Measurements from ENCODE around the gene PIGBOS1.
A peak's percentile ranks its signal among the peaks of the same experiment; 100 is the strongest.
"Not testable (repeated sequence)": the region's sequence is repeated elsewhere in the genome, so short reads cannot be mapped to it uniquely, and the experiment has no call there.

PIGBOS1 gene

GRCh38 chr15:55327387-55327786 lies 8.5 kb upstream of the PIGBOS1 start:
- no peaks in the 10 kb centered on the region for H3K27me3 Mint-ChIP-seq
- H3K27ac Mint-ChIP-seq: no peak overlapping the region
- peaks cover 8% of the 10 kb centered on the region for H3K36me3 Mint-ChIP-seq
- peaks cover 9% of the 10 kb centered on the region for H3K4me1 Mint-ChIP-seq
- H3K9me3 Mint-ChIP-seq: no peaks in the 10 kb centered on the region
- H3K4me3 Mint-ChIP-seq: no peak overlapping the region

GRCh38 chr15:55322467-55322866 lies 3.5 kb upstream of the PIGBOS1 start:
- Mint-ChIP-seq H3K4me1 (peaks cover 40% of the 10 kb centered on the region), H3K4me3 (no peak overlapping the region), H3K27ac (no peak overlapping the region), H3K36me3 (peaks cover 12% of the 10 kb centered on the region), H3K27me3 (no peaks in the 10 kb centered on the region), H3K9me3 (no peaks in the 10 kb centered on the region)

- H3K27ac Mint-ChIP-seq: no peak overlapping the region
- H3K27me3 Mint-ChIP-seq: no peaks in the 10 kb centered on the region
- peaks cover 53% of the 10 kb centered on the region for H3K4me1 Mint-ChIP-seq
- no peak overlapping the region for H3K4me3 Mint-ChIP-seq
- H3K36me3 Mint-ChIP-seq: peaks cover 14% of the 10 kb centered on the region
- H3K9me3 Mint-ChIP-seq: no peaks in the 10 kb centered on the region
Observed at GRCh38 chr15:55320963-55321362, 2.0 kb upstream of the PIGBOS1 start.

- H3K9me3 Mint-ChIP-seq: no peaks in the 10 kb centered on the region
- no peaks in the 10 kb centered on the region for H3K27me3 Mint-ChIP-seq
- peaks cover 14% of the 10 kb centered on the region for H3K36me3 Mint-ChIP-seq
- peaks cover 61% of the 10 kb centered on the region for H3K4me1 Mint-ChIP-seq
- H3K27ac Mint-ChIP-seq: peak overlapping the region; percentile 59
- peak overlapping the region; percentile 81 for H3K4me3 Mint-ChIP-seq
Observed at GRCh38 chr15:55320238-55320550, 1.3 kb upstream of the PIGBOS1 start.

GRCh38 chr15:55319537-55320237 lies 764 bp upstream of the PIGBOS1 start:
- Mint-ChIP-seq H3K36me3 (peaks cover 16% of the 10 kb centered on the region), H3K27me3 (no peaks in the 10 kb centered on the region), H3K4me3 (peak overlapping the region; percentile 99), H3K4me1 (peaks cover 66% of the 10 kb centered on the region), H3K9me3 (no peaks in the 10 kb centered on the region), H3K27ac (peak overlapping the region; percentile 59)

GRCh38 chr15:55302801-55303200 lies 16.1 kb downstream of the PIGBOS1 start:
- not testable (repeated sequence) for H3K27me3 Mint-ChIP-seq, H3K4me3 Mint-ChIP-seq, H3K9me3 Mint-ChIP-seq, H3K27ac Mint-ChIP-seq, H3K4me1 Mint-ChIP-seq, H3K36me3 Mint-ChIP-seq

GRCh38 chr15:55297315-55297714 lies 21.6 kb downstream of the PIGBOS1 start:
- Mint-ChIP-seq H3K36me3 (no peaks in the 10 kb centered on the region), H3K4me3 (no peak overlapping the region), H3K9me3 (no peaks in the 10 kb centered on the region), H3K4me1 (no peaks in the 10 kb centered on the region), H3K27ac (no peak overlapping the region), H3K27me3 (no peaks in the 10 kb centered on the region)

GRCh38 chr15:55290528-55291057 lies 28.3 kb downstream of the PIGBOS1 start:
- Mint-ChIP-seq H3K27me3 (no peaks in the 10 kb centered on the region), H3K36me3 (peaks cover 7% of the 10 kb centered on the region), H3K4me3 (peak overlapping the region; percentile 91), H3K9me3 (no peaks in the 10 kb centered on the region), H3K27ac (peak overlapping the region; percentile 93), H3K4me1 (peaks cover 38% of the 10 kb centered on the region)

GRCh38 chr15:55289746-55290527 lies 29.0 kb downstream of the PIGBOS1 start, which contains the start of gene RAB27A:
RAB27A (minus strand) TSS chr15:55289813; CDS start chr15:55234934, 54,879 bp downstream.
- peak within 1 kb of the TSS; percentile 97 for H3K27ac Mint-ChIP-seq
- peak within 1 kb of the TSS; percentile 97 for H3K4me3 Mint-ChIP-seq
- no peaks in the 10 kb centered on the region for H3K27me3 Mint-ChIP-seq
- H3K4me1 Mint-ChIP-seq: peaks cover 45% of the 10 kb centered on the region
- peaks cover 8% of the 10 kb centered on the region for H3K36me3 Mint-ChIP-seq
- no peaks in the 10 kb centered on the region for H3K9me3 Mint-ChIP-seq

- Mint-ChIP-seq H3K4me1 (peaks cover 52% of the 10 kb centered on the region), H3K4me3 (peak overlapping the region; percentile 97), H3K27ac (peak overlapping the region; percentile 97), H3K9me3 (no peaks in the 10 kb centered on the region), H3K36me3 (peaks cover 8% of the 10 kb centered on the region), H3K27me3 (no peaks in the 10 kb centered on the region)
Observed at GRCh38 chr15:55289011-55289745, 29.7 kb downstream of the PIGBOS1 start.

GRCh38 chr15:55288006-55288717 lies 30.8 kb downstream of the PIGBOS1 start:
- H3K4me1 Mint-ChIP-seq: peaks cover 63% of the 10 kb centered on the region

GRCh38 chr15:55286442-55287189 lies 32.3 kb downstream of the PIGBOS1 start:
- not testable (repeated sequence) for H3K36me3 Mint-ChIP-seq, H3K27me3 Mint-ChIP-seq, H3K9me3 Mint-ChIP-seq
- peak overlapping the region; percentile 82 for H3K27ac Mint-ChIP-seq
- peak overlapping the region; percentile 97 for H3K4me3 Mint-ChIP-seq
- H3K4me1 Mint-ChIP-seq: peaks cover 78% of the 10 kb centered on the region

More at GRCh38 chr15:55288006-55288717, 30.8 kb downstream of the PIGBOS1 start:
- Mint-ChIP-seq H3K9me3 (no peaks in the 10 kb centered on the region), H3K27me3 (no peaks in the 10 kb centered on the region), H3K27ac (peak overlapping the region; percentile 97), H3K36me3 (peaks cover 8% of the 10 kb centered on the region), H3K4me3 (peak overlapping the region; percentile 97)

- Mint-ChIP-seq H3K9me3 (no peaks in the 10 kb centered on the region), H3K4me3 (peak overlapping the region; percentile 8), H3K36me3 (peaks cover 10% of the 10 kb centered on the region), H3K4me1 (peaks cover 95% of the 10 kb centered on the region), H3K27me3 (no peaks in the 10 kb centered on the region), H3K27ac (peak overlapping the region; percentile 63)
Observed at GRCh38 chr15:55284426-55284825, 34.5 kb downstream of the PIGBOS1 start.

GRCh38 chr15:55283379-55284147 lies 35.4 kb downstream of the PIGBOS1 start:
- peaks cover 10% of the 10 kb centered on the region for H3K36me3 Mint-ChIP-seq
- H3K9me3 Mint-ChIP-seq: no peaks in the 10 kb centered on the region
- H3K27me3 Mint-ChIP-seq: no peaks in the 10 kb centered on the region
- H3K27ac Mint-ChIP-seq: peak overlapping the region; percentile 84
- no peak overlapping the region for H3K4me3 Mint-ChIP-seq
- peaks cover 99% of the 10 kb centered on the region for H3K4me1 Mint-ChIP-seq
